Limb (tissue), 2 donors: ENCODE results near the gene ZBTB16.

Experiments
- DNase-seq, 2 donors: peaks; one replicate each; pipeline ENCODE4 v3.0.0-alpha.2; 2016; ENCODE audit errors: extremely low spot score in 2 of 2

Gene ZBTB16

GRCh38 chr11:114151631-114152030 lies 92.1 kb downstream of the ZBTB16 start:
- no peak for DNase-seq

GRCh38 chr11:114152162-114152561 lies 92.7 kb downstream of the ZBTB16 start:
- no peak for DNase-seq

GRCh38 chr11:114152785-114153184 lies 93.3 kb downstream of the ZBTB16 start:
- no peak for DNase-seq

GRCh38 chr11:114153224-114153623 lies 93.7 kb downstream of the ZBTB16 start:
- DNase-seq, result no peak

- DNase-seq, result no peak
These were observed 94.9 kb downstream of the ZBTB16 start for GRCh38 chr11:114154271-114155047.

- DNase-seq, result no peak
These were observed 95.6 kb downstream of the ZBTB16 start for GRCh38 chr11:114155116-114155515.

GRCh38 chr11:114156131-114156581 lies 96.6 kb downstream of the ZBTB16 start:
- DNase-seq, result no peak

GRCh38 chr11:114156782-114157181 lies 97.3 kb downstream of the ZBTB16 start:
- no peak for DNase-seq

GRCh38 chr11:114157476-114158050 lies 98.1 kb downstream of the ZBTB16 start:
- DNase-seq, result no peak

GRCh38 chr11:114158421-114158820 lies 98.9 kb downstream of the ZBTB16 start:
- DNase-seq, result no peak

GRCh38 chr11:114158886-114159285 lies 99.4 kb downstream of the ZBTB16 start:
- no peak for DNase-seq

- DNase-seq, result no peak
These were observed 99.8 kb downstream of the ZBTB16 start for GRCh38 chr11:114159320-114159719.

GRCh38 chr11:114159802-114160632 lies 100.5 kb downstream of the ZBTB16 start:
- DNase-seq, result peak; percentile 96 to 98

GRCh38 chr11:114160894-114161293 lies 101.4 kb downstream of the ZBTB16 start:
- peak in 1 of 2 donors; percentile 29 for DNase-seq

GRCh38 chr11:114161486-114162250 lies 102.2 kb downstream of the ZBTB16 start:
- no peak for DNase-seq

GRCh38 chr11:114162719-114163123 lies 103.2 kb downstream of the ZBTB16 start:
- DNase-seq, result peak; percentile 91 to 98

GRCh38 chr11:114163229-114163631 lies 103.7 kb downstream of the ZBTB16 start:
- DNase-seq, result no peak

GRCh38 chr11:114163830-114164401 lies 104.4 kb downstream of the ZBTB16 start:
- DNase-seq, result peak; percentile 35 to 49

- no peak for DNase-seq
These were observed 105.0 kb downstream of the ZBTB16 start for GRCh38 chr11:114164546-114164945.

GRCh38 chr11:114165326-114166230 lies 106.1 kb downstream of the ZBTB16 start:
- no peak for DNase-seq
